ENCODE measurements around the gene SOX6.

The SOX6 gene

DNA sequence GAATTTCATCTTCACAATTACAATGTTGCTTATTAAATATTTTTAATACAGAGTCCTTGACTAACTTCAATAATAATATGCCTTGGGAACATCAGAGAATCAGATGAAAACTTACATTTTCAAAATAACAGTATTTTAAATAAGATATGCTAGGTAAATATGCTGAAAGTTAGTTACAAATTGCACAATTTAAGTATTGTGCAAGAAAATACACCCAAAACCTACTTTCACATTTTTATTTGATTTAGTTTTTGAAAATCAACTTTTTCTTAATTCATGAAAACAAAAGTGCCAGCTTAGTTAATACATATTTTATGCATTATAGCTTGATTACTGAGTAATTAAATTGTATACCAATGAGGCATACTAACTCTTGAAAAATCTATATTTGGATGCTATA, 76.8 kb downstream of the SOX6 start:
- TF ChIP-seq, protein P1, sequence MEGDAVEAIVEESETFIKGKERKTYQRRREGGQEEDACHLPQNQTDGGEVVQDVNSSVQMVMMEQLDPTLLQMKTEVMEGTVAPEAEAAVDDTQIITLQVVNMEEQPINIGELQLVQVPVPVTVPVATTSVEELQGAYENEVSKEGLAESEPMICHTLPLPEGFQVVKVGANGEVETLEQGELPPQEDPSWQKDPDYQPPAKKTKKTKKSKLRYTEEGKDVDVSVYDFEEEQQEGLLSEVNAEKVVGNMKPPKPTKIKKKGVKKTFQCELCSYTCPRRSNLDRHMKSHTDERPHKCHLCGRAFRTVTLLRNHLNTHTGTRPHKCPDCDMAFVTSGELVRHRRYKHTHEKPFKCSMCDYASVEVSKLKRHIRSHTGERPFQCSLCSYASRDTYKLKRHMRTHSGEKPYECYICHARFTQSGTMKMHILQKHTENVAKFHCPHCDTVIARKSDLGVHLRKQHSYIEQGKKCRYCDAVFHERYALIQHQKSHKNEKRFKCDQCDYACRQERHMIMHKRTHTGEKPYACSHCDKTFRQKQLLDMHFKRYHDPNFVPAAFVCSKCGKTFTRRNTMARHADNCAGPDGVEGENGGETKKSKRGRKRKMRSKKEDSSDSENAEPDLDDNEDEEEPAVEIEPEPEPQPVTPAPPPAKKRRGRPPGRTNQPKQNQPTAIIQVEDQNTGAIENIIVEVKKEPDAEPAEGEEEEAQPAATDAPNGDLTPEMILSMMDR (conservative IDR thresholded peaks at IDR 0.05; ENCODE audit: low read depth) = no peak
- no peak overlapping the region for H3K27ac ChIP-seq
- CTCF ChIA-PET = interaction anchor here (0.6 kb wide), 1 partner anchor 188 kb away, joined by 3 read pairs; no protein-coding TSS in a partner anchor
- DNase-seq (ENCODE audit: low spot score) = no peak
- POLR2A ChIA-PET (ENCODE audit: low non-redundant PET) = no interaction called here

DNA sequence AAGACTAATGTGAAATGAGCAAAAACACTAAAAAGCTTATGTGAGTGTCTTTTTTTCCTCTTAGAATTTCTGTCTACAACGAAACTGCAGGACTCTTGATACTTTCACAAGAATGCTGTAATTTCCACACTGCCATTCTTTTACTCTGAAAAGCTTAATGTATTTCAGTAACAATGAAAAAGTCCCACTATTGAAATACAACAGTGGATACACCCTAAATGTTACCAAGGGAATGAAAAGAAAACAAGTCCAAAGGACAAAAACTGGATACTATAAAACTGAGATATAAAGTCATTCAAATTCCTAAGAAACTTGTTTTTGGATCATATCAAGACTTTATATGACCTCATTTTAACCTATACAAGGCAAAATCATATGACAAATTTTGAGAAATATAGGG, 77.4 kb downstream of the SOX6 start:
- ChIA-PET CTCF (no interaction called here), POLR2A (ENCODE audit: low non-redundant PET) (no interaction called here)
- no peak for DNase-seq (ENCODE audit: low spot score)
- H3K27ac ChIP-seq = no peak overlapping the region
- TF ChIP-seq, protein P1 (conservative IDR thresholded peaks at IDR 0.05; ENCODE audit: low read depth) = no peak

DNA sequence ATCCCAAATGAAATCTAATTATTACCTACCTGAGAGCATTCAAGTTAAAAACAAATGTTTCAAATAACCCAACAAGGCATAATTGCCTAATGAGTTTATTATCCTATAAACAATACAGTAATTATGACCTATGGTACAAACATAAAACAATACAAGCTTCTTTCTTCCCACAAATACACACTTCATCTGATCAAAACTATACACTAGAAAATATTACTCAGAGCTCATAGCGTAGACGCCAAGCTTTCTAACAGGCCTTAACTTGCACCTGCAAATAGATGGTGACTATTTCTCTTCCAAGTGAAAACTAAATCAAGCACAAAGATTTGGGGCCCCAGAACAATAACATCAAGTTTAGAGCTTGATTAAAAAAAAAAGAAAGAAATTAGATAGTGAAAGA, 78.1 kb downstream of the SOX6 start:
- H3K27ac ChIP-seq = no peak overlapping the region
- ChIA-PET CTCF (no interaction called here), POLR2A (ENCODE audit: low non-redundant PET) (no interaction called here)
- TF ChIP-seq, protein P1 (conservative IDR thresholded peaks at IDR 0.05; ENCODE audit: low read depth) = no peak
- DNase-seq (ENCODE audit: low spot score) = no peak

DNA sequence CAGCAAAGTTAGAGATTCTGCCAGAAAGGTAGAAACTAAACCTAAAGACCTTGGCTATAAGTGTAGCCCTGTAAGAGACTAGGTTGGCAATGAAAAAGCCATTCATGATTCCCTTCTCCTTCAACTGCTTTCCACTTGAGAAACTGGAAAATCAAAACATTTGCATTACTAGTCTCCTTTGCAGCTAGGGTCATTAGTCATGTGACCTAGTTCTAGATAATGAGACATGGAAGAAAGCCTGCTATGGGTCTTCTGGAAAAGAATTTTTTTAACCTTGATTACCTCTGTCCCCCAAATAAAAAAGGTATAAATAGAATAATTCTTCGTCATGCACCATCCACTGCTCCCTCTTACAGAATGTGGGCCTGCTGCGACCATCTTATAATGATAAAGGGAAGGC, 80.1 kb downstream of the SOX6 start:
- ChIA-PET CTCF (interaction anchor here (1.0 kb wide), 1 partner anchor 225 kb away, joined by 3 read pairs; no protein-coding TSS in a partner anchor), POLR2A (ENCODE audit: low non-redundant PET) (no interaction called here)
- no peak overlapping the region for H3K27ac ChIP-seq
- DNase-seq (ENCODE audit: low spot score) = no peak
- TF ChIP-seq, protein P1 (conservative IDR thresholded peaks at IDR 0.05; ENCODE audit: low read depth) = no peak

DNA sequence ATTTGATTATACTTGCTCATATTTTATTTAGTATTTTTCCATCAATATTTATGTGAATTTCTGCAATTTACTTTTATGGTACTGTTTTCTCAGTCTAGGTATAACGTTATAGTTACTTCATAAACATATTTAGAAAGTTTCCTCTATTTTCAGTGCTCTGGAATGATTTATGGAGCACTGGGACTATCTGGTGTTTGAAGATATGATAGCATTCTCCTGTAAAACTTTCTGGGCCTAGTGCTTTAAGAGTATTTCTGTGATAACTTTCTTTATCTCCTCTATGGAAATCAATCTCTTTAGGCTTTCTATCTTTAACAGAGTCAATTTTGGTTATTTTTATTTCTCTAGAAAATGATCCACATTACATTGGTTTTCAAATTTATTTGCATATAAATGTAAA, 85.1 kb downstream of the SOX6 start:
- ChIA-PET CTCF (no interaction called here), POLR2A (ENCODE audit: low non-redundant PET) (no interaction called here)
- TF ChIP-seq, protein P1 (conservative IDR thresholded peaks at IDR 0.05; ENCODE audit: low read depth) = no peak
- DNase-seq (ENCODE audit: low spot score) = no peak
- no peak overlapping the region for H3K27ac ChIP-seq

DNA sequence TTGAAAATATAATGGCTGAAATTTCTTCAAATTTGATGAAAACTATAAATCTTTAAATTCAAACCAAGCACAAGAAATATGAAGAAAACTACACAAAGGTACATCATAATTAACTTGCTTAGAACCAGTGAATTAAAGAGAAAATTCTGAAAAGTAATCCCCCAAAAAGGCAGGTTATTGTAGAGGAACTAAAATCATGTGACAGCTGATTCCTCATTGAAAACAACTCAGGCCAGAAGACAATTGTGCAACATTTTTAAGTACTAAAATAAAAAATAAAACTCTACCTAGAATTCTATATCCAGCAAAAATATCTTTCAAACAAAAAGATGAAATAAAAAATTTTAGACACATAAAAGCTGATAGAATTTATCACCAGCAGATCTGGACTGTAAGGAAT, 90.3 kb downstream of the SOX6 start:
- ChIA-PET CTCF (no interaction called here), POLR2A (ENCODE audit: low non-redundant PET) (no interaction called here)
- no peak for DNase-seq (ENCODE audit: low spot score)

More for the DNA sequence above, 90.3 kb downstream of the SOX6 start:
- no peak overlapping the region for H3K27ac ChIP-seq
- TF ChIP-seq, protein P1 (conservative IDR thresholded peaks at IDR 0.05; ENCODE audit: low read depth) = no peak
